Measurements from ENCODE around the gene GOLGA2.

- TF ChIP-seq ZNF274 (IDR thresholded peaks at IDR 0.05; ENCODE audit: low read depth, low read length) = no peak
- no peak for TF ChIP-seq SUZ12 (IDR thresholded peaks at IDR 0.05; ENCODE audit: extremely low read depth, insufficient read depth, insufficient read length)
- no peak for TF ChIP-seq YY1 (IDR thresholded peaks at IDR 0.05; ENCODE audit: insufficient read depth, insufficient read length)
Observed at GRCh38 chr9:128211981-128212281, 63.9 kb downstream of the GOLGA2 start.

Measured in NT2/D1 (cell line).